HG03139 (cell line): ENCODE measurements around the gene PABPN1L.
"Not testable (repeated sequence)": the region's sequence is repeated elsewhere in the genome, so short reads cannot be mapped to it uniquely, and the experiment has no call there.

Experiments
- ATAC-seq: cut with Tn5 transposase; IDR thresholded peaks from one replicate; pipeline ENCODE4 v1.9.1; 2021; ENCODE audit not compliant: unreplicated experiment

The PABPN1L gene

GRCh38 chr16:88833086-88833485 is 33.4 kb downstream of the PABPN1L start:
- ATAC-seq: no peak

- ATAC-seq: no peak
Observed at GRCh38 chr16:88831838-88832237, 34.6 kb downstream of the PABPN1L start.

- ATAC-seq: no peak
Observed at GRCh38 chr16:88830783-88831182, 35.7 kb downstream of the PABPN1L start.

GRCh38 chr16:88830258-88830657 is 36.2 kb downstream of the PABPN1L start:
- no peak for ATAC-seq

GRCh38 chr16:88828711-88829110 is 37.7 kb downstream of the PABPN1L start:
- no peak for ATAC-seq

- ATAC-seq: no peak
Observed at GRCh38 chr16:88827727-88828126, 38.7 kb downstream of the PABPN1L start.

- ATAC-seq: no peak
Observed at GRCh38 chr16:88826070-88826840, 40.2 kb downstream of the PABPN1L start.

GRCh38 chr16:88825146-88825545 is 41.3 kb downstream of the PABPN1L start:
- no peak for ATAC-seq

GRCh38 chr16:88824256-88825077 is 42.0 kb downstream of the PABPN1L start:
- no peak for ATAC-seq

- ATAC-seq: not testable (repeated sequence)
Observed at GRCh38 chr16:88823646-88824045, 42.8 kb downstream of the PABPN1L start.

- no peak for ATAC-seq
Observed at GRCh38 chr16:88822281-88823040, 44.0 kb downstream of the PABPN1L start.

- no peak for ATAC-seq
Observed at GRCh38 chr16:88821168-88821850, 45.2 kb downstream of the PABPN1L start.

- ATAC-seq: no peak
Observed at GRCh38 chr16:88820385-88821025, 46.0 kb downstream of the PABPN1L start.

GRCh38 chr16:88819126-88819525 is 47.3 kb downstream of the PABPN1L start:
- ATAC-seq: no peak

GRCh38 chr16:88818575-88818874 is 47.9 kb downstream of the PABPN1L start:
- no peak for ATAC-seq

GRCh38 chr16:88817785-88818574 is 48.5 kb downstream of the PABPN1L start:
- no peak for ATAC-seq

GRCh38 chr16:88816736-88817535 is 49.5 kb downstream of the PABPN1L start:
- no peak for ATAC-seq

- no peak for ATAC-seq
Observed at GRCh38 chr16:88815901-88816589, 50.4 kb downstream of the PABPN1L start.
